Measurements from ENCODE around the gene TAS2R31.

The TAS2R31 gene

DNA sequence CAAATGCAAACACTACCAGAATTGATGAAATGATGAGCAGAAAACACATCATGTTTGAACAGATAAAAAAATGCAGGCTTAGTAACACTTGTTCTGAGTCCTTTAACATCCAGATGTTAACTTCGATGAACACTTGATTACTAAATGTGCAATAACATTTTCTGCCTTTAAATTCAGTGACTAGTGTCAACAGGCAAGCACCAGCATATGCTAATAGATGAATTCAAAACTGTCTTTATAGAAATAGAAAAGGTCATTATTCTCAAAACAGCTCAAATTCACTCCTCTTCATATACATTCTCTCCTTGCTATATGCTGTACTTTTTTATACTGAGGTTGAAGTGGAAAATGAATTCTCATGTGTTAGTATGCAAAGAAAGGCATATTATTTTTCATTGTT lies 8.7 kb downstream of the TAS2R31 start, which contains the start of gene TAS2R19:
TAS2R19 (minus strand) TSS at position 101 of the 400 bp plus-strand sequence; CDS start at position 52, 49 bp downstream.
- no peak for TF ChIP-seq ZFP3 (CRISPR knock-in tag; IDR thresholded peaks at IDR 0.05)
- TF ChIP-seq, protein P1, sequence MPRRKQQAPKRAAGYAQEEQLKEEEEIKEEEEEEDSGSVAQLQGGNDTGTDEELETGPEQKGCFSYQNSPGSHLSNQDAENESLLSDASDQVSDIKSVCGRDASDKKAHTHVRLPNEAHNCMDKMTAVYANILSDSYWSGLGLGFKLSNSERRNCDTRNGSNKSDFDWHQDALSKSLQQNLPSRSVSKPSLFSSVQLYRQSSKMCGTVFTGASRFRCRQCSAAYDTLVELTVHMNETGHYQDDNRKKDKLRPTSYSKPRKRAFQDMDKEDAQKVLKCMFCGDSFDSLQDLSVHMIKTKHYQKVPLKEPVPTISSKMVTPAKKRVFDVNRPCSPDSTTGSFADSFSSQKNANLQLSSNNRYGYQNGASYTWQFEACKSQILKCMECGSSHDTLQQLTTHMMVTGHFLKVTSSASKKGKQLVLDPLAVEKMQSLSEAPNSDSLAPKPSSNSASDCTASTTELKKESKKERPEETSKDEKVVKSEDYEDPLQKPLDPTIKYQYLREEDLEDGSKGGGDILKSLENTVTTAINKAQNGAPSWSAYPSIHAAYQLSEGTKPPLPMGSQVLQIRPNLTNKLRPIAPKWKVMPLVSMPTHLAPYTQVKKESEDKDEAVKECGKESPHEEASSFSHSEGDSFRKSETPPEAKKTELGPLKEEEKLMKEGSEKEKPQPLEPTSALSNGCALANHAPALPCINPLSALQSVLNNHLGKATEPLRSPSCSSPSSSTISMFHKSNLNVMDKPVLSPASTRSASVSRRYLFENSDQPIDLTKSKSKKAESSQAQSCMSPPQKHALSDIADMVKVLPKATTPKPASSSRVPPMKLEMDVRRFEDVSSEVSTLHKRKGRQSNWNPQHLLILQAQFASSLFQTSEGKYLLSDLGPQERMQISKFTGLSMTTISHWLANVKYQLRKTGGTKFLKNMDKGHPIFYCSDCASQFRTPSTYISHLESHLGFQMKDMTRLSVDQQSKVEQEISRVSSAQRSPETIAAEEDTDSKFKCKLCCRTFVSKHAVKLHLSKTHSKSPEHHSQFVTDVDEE (CRISPR knock-in tag; IDR thresholded peaks at IDR 0.05) = no peak
- no peak for TF ChIP-seq RARB (CRISPR knock-in tag; IDR thresholded peaks at IDR 0.05)
- no peak for TF ChIP-seq ZNF565 (CRISPR knock-in tag; conservative IDR thresholded peaks at IDR 0.05; ENCODE audit: low read depth)
- no peak for TF ChIP-seq OSR1 (CRISPR knock-in tag; IDR thresholded peaks at IDR 0.05)
- TF ChIP-seq ARNTL (CRISPR knock-in tag; IDR thresholded peaks at IDR 0.05; ENCODE audit: borderline replicate concordance, low read depth) = no peak
- no peak for TF ChIP-seq PPARA (CRISPR knock-in tag; IDR thresholded peaks at IDR 0.05; ENCODE audit: borderline replicate concordance)
- no peak for TF ChIP-seq TCF4 (CRISPR knock-in tag; IDR thresholded peaks at IDR 0.05; ENCODE audit: borderline replicate concordance)
- no peak for ATAC-seq

DNA sequence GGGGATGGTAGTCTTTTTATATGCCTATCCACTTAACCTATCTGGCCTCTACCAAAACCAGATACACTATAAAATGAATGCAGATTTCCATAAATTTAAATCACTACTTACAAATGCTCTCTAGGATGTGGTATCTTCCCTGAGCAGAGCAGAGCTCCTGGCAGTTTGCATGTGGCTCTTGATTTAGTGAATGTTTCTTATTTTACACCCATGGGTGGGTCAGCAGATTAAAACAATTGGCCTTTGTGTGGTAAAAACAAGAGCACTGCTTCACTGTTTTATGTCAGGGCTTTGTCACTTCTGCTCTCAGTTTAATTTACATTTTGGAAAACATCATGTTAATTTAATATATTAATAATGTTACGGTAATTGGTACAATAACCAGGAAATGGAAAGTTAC lies 14.3 kb downstream of the TAS2R31 start:
- TF ChIP-seq, protein P2, sequence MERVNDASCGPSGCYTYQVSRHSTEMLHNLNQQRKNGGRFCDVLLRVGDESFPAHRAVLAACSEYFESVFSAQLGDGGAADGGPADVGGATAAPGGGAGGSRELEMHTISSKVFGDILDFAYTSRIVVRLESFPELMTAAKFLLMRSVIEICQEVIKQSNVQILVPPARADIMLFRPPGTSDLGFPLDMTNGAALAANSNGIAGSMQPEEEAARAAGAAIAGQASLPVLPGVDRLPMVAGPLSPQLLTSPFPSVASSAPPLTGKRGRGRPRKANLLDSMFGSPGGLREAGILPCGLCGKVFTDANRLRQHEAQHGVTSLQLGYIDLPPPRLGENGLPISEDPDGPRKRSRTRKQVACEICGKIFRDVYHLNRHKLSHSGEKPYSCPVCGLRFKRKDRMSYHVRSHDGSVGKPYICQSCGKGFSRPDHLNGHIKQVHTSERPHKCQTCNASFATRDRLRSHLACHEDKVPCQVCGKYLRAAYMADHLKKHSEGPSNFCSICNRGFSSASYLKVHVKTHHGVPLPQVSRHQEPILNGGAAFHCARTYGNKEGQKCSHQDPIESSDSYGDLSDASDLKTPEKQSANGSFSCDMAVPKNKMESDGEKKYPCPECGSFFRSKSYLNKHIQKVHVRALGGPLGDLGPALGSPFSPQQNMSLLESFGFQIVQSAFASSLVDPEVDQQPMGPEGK (CRISPR knock-in tag; IDR thresholded peaks at IDR 0.05; ENCODE audit: borderline replicate concordance) = no peak
- no peak for TF ChIP-seq ZNF8 (CRISPR knock-in tag; IDR thresholded peaks at IDR 0.05)
- no peak for TF ChIP-seq CSDC2 (CRISPR knock-in tag; IDR thresholded peaks at IDR 0.05)
- no peak for TF ChIP-seq ISL1 (CRISPR knock-in tag; IDR thresholded peaks at IDR 0.05)
- TF ChIP-seq PPARA (CRISPR knock-in tag; IDR thresholded peaks at IDR 0.05; ENCODE audit: borderline replicate concordance) = no peak
- no peak for TF ChIP-seq ZFP3 (CRISPR knock-in tag; IDR thresholded peaks at IDR 0.05)
- TF ChIP-seq OSR1 (CRISPR knock-in tag; IDR thresholded peaks at IDR 0.05) = no peak
- TF ChIP-seq, protein P3, sequence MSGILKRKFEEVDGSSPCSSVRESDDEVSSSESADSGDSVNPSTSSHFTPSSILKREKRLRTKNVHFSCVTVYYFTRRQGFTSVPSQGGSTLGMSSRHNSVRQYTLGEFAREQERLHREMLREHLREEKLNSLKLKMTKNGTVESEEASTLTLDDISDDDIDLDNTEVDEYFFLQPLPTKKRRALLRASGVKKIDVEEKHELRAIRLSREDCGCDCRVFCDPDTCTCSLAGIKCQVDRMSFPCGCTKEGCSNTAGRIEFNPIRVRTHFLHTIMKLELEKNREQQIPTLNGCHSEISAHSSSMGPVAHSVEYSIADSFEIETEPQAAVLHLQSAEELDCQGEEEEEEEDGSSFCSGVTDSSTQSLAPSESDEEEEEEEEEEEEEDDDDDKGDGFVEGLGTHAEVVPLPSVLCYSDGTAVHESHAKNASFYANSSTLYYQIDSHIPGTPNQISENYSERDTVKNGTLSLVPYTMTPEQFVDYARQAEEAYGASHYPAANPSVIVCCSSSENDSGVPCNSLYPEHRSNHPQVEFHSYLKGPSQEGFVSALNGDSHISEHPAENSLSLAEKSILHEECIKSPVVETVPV (CRISPR knock-in tag; IDR thresholded peaks at IDR 0.05) = no peak
- no peak for TF ChIP-seq ZFP30 (CRISPR knock-in tag; IDR thresholded peaks at IDR 0.05)
- no peak for TF ChIP-seq RARB (CRISPR knock-in tag; IDR thresholded peaks at IDR 0.05)
- TF ChIP-seq, protein P4, sequence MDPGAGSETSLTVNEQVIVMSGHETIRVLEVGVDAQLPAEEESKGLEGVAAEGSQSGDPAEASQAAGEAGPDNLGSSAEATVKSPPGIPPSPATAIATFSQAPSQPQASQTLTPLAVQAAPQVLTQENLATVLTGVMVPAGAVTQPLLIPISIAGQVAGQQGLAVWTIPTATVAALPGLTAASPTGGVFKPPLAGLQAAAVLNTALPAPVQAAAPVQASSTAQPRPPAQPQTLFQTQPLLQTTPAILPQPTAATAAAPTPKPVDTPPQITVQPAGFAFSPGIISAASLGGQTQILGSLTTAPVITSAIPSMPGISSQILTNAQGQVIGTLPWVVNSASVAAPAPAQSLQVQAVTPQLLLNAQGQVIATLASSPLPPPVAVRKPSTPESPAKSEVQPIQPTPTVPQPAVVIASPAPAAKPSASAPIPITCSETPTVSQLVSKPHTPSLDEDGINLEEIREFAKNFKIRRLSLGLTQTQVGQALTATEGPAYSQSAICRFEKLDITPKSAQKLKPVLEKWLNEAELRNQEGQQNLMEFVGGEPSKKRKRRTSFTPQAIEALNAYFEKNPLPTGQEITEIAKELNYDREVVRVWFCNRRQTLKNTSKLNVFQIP (CRISPR knock-in tag; IDR thresholded peaks at IDR 0.05; ENCODE audit: borderline replicate concordance, low read depth) = no peak
- TF ChIP-seq TOX (CRISPR knock-in tag; IDR thresholded peaks at IDR 0.05; ENCODE audit: borderline replicate concordance) = no peak
- TF ChIP-seq, protein P5, sequence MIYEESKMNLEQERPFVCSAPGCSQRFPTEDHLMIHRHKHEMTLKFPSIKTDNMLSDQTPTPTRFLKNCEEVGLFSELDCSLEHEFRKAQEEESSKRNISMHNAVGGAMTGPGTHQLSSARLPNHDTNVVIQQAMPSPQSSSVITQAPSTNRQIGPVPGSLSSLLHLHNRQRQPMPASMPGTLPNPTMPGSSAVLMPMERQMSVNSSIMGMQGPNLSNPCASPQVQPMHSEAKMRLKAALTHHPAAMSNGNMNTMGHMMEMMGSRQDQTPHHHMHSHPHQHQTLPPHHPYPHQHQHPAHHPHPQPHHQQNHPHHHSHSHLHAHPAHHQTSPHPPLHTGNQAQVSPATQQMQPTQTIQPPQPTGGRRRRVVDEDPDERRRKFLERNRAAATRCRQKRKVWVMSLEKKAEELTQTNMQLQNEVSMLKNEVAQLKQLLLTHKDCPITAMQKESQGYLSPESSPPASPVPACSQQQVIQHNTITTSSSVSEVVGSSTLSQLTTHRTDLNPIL (CRISPR knock-in tag; IDR thresholded peaks at IDR 0.05; ENCODE audit: low read depth) = no peak
- TF ChIP-seq ESRRG (CRISPR knock-in tag; IDR thresholded peaks at IDR 0.05) = no peak
- TF ChIP-seq ZNF70 (CRISPR knock-in tag; IDR thresholded peaks at IDR 0.05) = no peak
- TF ChIP-seq, protein P1 (CRISPR knock-in tag; IDR thresholded peaks at IDR 0.05) = no peak
- TF ChIP-seq BACH2 (CRISPR knock-in tag; IDR thresholded peaks at IDR 0.05; ENCODE audit: borderline replicate concordance) = no peak
- no peak for TF ChIP-seq SNAI2 (CRISPR knock-in tag; IDR thresholded peaks at IDR 0.05)
- no peak for ATAC-seq

Measured in SK-N-SH treated with all-trans-retinoic acid at 6 μM for 48 hours (cell line).